Thyroid gland (tissue), 4 donors: ENCODE measurements around the gene SMG9.

Experiments
- POLR2A ChIP-seq, 2 donors: fragments of 450-650 bp; IDR thresholded peaks; one replicate each; pipeline ENCODE4 v1.6.1; 2017; ENCODE audit warnings: antibody characterized with exemption in 2 of 2, mild to moderate bottlenecking in 2 of 2, moderate library complexity in 1 of 2
- TF ChIP-seq, protein P1 (sequence below), 6 experiments: fragments of 200-600 bp in 3 of 6; fragments of 450-650 bp in 3 of 6; sonication (generic) in 3 of 6; IDR thresholded peaks; one replicate each; pipeline ENCODE4 v1.5.1; 2016 to 2019; ENCODE audit warnings: antibody characterized with exemption in 6 of 6, mild to moderate bottlenecking in 2 of 6, inconsistent platforms in 1 of 6, moderate library complexity in 1 of 6

DNA sequence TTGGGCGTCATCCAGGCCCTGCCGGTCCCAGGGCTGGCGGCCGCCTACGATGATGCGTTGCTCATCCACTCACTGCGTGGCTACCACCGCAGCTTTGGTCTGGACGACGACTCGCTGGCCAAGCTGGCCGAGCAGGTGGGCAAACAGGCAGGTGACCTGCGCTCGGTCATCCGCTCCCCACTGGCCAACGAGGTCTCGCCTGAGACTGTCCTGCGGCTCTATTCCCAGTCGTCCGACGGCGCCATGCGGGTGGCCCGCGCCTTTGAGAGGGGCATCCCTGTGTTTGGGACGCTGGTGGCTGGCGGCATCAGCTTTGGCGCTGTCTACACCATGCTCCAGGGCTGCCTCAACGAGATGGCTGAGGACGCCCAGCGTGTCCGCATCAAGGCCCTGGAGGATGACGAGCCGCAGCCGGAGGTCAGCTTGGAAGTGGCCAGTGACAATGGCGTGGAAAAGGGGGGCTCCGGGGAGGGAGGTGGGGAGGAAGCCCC is 35.3 kb downstream of the SMG9 start:
- TF ChIP-seq, protein P1, sequence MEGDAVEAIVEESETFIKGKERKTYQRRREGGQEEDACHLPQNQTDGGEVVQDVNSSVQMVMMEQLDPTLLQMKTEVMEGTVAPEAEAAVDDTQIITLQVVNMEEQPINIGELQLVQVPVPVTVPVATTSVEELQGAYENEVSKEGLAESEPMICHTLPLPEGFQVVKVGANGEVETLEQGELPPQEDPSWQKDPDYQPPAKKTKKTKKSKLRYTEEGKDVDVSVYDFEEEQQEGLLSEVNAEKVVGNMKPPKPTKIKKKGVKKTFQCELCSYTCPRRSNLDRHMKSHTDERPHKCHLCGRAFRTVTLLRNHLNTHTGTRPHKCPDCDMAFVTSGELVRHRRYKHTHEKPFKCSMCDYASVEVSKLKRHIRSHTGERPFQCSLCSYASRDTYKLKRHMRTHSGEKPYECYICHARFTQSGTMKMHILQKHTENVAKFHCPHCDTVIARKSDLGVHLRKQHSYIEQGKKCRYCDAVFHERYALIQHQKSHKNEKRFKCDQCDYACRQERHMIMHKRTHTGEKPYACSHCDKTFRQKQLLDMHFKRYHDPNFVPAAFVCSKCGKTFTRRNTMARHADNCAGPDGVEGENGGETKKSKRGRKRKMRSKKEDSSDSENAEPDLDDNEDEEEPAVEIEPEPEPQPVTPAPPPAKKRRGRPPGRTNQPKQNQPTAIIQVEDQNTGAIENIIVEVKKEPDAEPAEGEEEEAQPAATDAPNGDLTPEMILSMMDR (IDR thresholded peaks at IDR 0.05): no peak
- TF ChIP-seq POLR2A (IDR thresholded peaks at IDR 0.05): no peak
